NCI-H748 (cell line): ENCODE data around the gene FAM184B.

Experiments
- DNase-seq: peaks from one replicate; lab custom pipeline; 2025; ENCODE audit not compliant: unreplicated experiment; lab: John Stamatoyannopoulos, UW

The FAM184B gene

DNA sequence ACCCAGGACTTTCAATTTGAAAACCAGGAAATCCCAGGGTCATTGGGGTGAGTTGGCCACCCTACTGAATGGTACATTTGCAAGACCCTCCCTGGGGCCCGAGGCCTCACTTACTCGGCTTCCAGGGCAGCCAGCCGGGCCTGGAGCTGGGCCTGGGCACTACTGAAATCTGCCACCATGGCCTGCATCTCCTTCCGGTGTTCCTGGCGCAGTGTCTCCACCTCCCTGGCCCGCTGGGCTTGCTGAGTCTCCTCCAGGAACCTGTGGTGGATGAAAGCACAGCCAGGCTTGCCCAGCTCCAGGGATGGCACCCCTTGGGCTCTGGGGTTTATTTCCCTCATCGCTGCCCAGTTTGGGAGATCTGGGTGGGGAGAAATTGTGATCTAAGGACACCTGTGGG is 142.3 kb downstream of the FAM184B start:
- no peak for DNase-seq

DNA sequence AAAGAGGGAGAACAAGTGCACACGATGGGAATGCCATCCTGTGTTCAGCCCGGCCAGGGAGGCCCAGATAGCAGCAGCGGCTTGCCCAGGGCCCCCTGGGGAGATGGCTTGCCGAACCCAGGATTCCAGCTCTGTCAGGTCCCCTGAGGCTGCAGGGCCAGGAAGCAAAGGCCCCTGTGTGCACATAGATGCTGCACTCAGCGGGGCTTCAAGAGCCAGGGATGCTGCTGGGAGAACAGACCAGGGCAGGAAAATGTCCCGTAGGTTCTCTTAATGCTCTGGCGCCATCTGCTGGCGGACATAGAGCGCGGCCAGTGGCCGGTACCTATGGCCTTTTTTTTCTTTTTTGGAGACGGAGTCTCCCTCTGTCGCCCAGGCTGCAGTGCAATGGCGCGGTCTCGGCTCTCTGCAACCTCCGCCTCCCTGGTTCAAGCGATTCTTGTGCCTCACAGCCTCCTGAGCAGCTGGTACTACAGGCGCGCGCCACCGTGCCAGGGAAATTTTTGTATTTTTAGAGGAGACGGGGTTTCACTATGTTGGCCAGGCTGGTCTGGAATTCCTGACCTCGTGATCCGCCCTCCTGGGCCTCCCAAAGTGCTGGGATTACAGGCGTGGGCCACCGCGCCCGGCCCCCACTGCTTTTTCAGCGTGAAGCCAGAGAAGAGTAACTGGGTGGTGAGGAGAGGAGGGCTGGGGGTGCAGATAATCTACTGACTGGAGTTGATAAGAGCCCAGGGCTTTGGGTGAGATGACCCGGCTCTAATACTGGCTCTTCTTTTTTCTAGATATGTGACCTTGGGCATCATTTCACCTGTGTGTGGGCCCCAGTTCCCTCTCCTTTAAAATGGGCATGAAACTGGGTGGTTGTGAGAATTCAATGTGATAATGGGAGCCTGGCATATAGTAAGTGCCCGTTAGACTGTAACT is 144.5 kb downstream of the FAM184B start:
- DNase-seq: peak; percentile 66

DNA sequence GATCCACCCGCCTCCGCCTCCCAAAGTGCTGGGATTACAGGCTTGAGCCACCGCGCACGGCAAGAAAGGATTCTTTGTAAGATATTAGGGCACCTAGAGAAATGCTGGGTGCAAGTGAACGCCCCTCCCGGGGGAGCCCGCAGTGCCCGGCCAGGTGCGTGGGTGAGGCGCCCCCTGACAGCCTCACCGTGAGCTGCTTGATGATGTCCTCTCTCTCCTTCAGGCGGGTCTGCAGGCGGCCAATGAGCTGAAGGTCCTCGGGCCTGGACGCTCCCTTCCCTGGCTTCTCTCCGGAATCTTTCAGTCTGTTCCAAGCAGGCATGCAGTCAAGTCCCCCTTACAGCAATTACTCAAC is 145.1 kb downstream of the FAM184B start:
- no peak for DNase-seq

DNA sequence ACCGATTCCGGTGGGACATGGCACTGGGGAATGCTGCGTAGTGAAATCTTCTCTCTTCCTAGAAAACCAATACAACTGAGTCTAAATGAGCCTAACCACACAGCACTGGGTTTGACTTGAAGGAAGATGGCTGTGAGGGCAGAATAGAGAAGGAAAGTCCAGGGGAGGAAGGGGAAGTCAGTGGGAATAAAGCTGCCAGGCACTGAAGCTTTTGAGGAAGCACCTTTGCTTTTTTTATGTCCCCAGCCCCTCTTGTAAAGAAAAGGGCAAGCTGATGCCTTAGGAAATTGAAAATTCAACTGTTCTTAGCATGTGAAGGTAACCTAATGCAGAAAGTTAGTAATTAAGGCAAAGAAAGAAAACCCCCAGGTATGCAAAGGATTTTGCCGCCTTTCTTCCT is 146.4 kb downstream of the FAM184B start:
- DNase-seq: no peak

DNA sequence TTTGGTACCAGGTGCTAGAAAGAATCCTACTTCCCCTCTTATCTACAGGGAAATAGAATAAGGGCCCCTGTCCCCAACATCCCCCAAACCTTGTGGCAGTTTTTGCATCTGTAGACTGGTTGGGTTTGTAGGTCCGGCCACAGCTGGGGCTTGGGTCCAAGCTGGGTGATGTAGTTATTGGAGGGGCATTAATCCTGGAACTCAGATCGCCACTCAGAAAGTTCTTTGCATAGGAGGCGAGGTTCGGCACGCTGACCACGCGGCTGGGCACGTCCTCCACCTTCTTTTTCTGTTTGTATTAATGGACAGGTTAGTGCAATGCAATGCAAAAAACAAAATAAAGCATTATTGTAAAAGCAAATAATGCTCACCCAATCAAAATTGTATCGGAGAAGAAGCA is 147.8 kb downstream of the FAM184B start:
- DNase-seq: no peak

DNA sequence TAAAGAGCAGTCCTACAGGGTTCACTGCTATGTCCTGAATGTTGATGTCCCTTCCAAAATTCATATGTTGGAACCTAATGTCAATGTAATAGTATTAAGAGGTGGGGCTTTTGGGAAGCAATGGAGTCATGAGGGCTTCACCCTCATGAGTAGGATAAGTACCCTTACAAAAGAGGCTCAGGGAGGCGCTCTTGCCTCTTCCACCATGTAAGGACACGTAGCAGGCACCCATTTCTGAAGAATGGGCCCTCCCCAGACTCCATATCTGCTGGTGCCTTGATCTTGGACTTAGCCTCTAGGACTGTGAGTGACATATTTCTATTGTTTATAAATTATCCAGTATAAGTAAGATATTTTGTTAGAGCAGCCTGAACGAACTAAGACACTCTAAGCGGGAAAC is 151.2 kb downstream of the FAM184B start:
- DNase-seq: no peak

DNA sequence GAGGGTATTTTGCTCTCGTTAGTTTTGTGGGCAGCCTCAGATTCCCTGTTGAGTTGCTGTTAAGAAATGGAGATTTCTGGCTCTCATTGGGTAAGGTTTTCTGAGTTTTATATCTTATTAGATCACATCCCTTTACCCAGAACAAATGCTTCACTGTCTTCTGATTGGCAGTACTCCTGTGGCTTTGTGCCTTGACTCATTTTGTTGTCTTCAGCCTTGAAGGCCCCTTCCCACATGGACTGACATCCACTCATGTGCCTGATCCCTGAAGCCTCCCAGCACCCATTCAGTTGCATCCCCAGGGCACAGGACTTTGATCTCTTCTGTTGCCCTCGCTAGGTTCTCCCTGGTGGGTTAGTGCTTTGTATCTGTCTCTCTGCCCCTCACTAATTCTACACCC is 156.6 kb downstream of the FAM184B start:
- DNase-seq: no peak

DNA sequence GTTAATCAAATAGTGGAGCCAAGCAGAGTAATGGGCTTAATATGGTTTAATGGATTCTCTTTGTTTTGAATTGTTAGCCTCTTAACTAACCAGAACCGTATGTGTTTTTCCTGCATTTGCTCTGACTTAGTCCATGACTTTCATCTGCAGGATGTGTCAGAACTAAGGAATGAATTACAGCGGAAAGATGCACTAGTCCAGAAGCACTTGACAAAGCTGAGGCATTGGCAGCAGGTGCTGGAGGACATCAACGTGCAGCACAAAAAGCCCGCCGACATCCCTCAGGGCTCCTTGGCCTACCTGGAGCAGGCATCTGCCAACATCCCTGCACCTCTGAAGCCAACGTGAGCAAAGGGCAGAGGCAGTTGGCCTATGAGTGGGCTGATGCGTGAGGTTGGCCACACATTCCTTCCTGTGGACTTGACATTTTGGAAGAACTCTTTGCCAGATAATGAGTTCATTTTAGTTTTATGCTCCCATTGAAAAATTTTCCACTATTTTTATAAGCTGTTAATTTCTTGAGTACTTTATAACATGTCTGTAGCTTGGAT is 157.9 kb downstream of the FAM184B start:
- no peak for DNase-seq

DNA sequence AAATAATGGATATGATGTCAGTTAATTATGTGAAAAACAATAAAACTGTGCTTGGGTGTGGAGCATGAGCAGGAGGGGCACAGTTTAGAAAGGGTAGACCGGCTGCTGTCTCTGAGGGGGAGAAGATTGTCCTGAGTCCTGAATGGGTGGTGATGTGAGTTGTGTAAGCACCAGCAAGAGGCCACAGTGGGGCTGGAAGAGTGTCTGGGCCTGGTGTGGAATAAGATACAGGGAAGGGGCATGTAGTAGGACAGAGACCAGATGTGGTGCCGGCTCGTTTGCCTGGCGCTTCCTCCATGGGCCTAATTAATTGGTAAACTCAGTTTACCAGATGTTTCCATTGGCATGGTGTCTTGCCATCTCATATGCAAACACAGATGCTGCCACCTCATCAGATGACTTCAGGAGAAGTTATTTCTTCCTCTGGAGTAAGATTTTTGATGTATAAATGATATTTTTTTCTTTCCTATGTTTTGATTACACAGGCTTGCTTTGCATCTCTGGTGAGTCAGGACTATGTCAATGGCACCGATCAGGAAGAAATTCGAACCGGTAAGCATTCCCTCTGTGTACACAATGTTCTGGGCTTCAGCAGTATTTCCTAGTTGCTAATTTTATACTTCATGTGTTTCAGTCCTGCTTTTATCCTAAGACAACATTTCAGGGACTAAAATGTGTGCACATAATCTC is 161.9 kb downstream of the FAM184B start:
- DNase-seq: no peak

DNA sequence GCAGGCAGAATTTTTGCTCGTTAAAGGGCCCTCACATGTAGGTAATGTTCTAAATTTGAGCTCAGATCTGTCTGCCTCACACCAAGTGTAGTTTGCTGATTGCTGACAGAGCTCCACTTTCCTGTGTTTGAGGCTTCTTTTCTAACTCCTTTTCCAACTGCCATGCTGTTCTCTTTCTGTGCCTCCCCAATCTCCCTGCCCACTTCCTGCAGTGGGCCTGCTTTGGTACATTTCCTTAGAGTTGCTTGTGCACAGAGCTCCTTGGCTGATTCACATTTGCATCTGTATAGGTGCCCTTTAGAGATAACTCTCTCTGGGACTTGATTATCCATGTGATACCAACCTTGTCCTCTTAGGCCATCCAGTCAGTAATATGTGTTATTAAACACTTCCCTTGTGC is 162.5 kb downstream of the FAM184B start:
- no peak for DNase-seq

DNA sequence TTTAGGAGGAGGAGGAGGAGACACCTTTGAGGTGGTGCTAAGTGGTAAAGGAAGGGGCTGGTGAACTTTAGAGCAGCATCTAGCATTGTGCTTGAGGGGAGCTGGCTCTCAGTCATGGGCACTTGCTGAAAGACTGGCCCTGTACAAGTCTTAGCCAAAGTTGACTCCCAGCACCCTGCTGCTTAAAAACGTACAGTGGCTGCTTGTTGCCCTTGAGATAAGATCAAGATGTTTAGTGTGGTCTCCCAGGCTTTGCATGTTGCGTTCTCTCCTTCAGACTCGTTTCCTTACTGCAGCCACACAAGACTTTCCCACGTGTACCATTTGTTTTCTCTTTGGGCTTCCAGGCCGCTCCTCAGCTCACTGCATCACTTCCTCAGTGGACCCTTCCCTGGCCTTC is 165.1 kb downstream of the FAM184B start:
- no peak for DNase-seq

DNA sequence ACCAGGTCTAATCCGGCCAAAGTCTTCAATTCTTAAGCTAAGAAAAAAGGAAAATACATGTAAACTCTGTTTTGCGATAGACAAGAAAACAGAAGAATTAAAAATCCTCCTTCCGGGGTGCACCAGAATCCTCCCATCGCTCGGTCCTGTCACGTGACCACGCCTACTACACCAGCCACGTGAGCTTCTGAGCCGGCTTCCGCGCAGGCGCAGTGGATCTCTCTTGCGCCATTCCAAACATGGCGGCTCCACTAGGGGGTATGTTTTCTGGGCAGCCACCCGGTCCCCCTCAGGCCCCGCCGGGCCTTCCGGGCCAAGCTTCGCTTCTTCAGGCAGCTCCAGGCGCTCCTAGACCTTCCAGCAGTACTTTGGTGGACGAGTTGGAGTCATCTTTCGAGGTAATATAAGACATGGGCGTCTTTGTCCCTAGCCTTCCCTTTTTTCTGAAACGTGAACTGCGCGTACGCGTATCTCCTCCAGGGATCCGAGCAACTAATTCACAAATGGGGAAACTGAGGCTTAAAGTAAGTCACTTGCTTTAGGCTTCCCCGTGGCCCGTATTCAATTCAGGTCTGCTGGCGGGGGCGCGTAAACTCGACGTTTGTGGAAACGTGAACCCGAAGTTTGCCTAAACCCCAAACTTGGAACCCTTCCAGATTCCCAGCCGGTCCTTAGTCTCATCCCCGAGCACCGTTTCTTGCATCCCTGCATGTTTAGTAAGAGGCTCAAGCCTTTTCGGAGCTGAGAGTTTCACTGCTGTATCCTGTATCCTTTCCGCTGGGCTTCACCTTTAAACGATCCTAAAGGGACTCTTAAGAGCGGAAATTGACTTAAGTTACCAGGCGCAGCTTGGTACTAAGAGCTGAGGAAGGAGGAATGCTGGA is 166.8 kb downstream of the FAM184B start, which contains the start of gene MED28:
Gene MED28 (plus strand): TSS at position 226 of the 884 bp plus-strand sequence. CDS start 14 bp downstream, at position 240.
- peak; percentile 90 for DNase-seq

DNA sequence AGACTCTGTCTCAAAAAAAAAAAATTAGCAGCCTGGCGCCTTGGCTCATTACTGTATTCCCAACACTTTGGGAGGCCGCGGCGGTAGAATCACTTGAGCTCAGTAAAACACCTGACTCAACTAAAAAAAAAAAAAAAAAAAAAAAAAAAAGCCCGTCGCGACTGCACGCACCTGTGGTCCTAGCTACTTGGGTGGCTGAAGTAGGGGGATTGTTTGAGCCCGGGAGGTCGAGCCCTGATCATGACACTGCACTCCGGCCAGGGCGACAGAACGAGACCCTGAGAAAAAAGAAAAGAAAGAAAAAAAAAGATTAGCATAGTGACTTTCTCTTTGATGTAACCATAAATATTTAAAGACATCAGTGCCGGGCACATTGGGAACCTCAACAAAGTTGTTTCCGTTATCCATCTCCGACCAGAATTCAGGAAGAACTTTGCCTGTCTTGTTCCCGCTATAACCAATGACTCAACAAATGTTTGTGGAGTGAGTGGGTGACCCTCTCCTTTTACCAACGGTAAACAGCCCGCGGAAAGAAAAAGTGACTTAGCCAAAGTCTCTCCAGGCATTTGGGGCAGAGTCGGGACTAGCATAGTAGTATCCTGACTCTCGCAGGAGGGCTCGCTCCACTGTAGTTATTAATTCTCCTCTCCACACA is 167.5 kb downstream of the FAM184B start:
- peak; percentile 7 for DNase-seq

DNA sequence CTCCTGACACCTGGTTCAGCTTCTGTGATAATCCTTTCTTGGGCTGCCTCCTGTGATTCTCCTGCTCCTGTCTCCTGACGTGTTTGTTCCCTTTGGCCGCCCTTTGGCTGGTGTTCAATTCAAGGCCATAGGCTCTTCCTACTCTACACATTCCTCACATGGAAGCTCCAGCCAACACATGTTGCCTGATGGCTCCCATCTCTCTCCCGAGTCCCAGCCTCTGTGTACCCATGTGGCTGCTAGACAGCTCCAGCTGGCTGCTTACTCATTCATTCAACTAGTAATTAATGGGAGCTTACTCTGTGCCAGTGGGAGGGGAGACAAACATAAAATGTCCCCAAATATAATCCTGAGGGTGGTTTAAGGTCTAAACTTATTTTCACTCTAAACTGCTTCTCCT is 176.2 kb downstream of the FAM184B start:
- DNase-seq: no peak

DNA sequence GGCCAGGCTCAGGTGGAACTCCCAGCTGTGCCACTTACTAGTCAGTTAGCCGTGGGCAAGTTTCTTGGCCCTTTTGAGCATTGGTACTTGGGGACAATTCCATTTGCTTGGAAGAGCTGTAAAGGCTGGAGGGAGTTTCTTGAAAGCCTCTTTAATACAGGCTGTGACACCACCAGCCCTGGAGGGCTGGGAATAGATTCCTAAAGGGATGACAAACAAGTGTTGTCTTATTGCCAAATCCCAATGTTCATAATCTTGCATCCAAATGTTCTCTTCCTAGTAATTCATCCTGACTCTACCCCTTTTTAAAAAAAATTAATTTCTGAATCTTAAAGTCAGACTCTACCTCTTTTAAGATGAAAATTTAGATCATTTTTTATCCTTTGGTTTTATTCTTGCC is 181.6 kb downstream of the FAM184B start:
- no peak for DNase-seq

DNA sequence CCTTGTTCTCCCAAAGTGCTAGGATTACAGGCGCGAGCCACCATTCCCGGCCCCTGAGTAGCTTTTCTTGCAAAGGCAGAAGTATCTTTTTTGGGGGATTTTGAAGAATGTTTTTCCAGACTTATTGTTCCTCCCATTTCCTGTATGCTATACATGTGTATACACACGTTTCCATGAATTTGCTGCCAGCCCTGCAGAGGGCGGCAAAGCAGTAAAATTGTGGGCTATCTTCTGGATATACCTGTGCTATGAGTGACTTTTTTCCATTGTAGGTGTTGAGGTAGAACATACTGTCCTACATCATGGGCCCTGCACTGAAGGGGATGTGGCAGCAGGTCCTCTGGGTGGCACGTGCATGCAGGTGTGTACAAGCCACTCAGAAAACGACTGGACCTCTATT is 183.9 kb downstream of the FAM184B start:
- peak; percentile 31 for DNase-seq

DNA sequence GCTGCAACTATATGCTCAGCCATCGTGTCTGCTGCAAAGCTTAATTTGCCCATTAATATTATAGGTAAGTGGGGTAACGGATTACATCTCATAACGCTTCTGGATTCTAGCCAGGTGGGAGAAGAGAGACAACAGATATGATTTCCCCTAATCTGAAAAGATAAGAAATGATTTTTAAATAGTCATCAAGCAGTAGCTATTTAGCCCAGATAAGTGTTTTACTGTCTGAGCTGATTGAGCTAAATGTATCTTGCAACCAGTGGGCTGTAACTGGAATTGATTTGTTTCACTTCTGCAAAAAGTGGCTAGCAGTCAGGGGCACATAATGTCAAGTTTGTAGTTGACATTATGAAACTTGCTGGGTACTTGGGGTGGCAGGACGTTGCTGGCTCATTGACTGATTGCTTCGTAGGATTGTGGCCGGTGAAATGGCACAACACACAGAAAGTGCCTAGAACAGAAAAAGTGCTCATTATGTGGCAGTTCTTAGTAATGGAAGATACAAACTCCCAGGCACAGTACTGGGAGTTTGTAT is 185.9 kb downstream of the FAM184B start:
- DNase-seq: no peak

DNA sequence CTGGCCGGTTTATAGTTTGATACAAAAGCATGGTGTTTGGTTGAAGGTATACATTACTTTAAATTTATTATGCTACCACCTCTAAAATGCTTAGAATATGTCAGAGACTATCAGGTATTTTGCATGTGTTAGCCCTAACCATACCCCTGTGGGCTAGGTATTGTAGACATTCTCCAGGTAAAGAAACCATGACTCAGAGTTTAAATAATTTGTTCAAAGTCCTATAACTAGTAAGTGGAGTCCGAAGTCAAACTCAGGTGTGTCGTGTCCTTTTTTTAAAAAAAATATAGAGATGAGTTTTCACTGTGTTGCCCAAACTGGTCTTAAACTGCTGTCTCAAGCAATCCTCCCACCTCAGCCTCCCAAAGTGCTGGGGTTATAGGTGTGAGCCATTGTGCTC is 192.1 kb downstream of the FAM184B start:
- DNase-seq: no peak

DNA sequence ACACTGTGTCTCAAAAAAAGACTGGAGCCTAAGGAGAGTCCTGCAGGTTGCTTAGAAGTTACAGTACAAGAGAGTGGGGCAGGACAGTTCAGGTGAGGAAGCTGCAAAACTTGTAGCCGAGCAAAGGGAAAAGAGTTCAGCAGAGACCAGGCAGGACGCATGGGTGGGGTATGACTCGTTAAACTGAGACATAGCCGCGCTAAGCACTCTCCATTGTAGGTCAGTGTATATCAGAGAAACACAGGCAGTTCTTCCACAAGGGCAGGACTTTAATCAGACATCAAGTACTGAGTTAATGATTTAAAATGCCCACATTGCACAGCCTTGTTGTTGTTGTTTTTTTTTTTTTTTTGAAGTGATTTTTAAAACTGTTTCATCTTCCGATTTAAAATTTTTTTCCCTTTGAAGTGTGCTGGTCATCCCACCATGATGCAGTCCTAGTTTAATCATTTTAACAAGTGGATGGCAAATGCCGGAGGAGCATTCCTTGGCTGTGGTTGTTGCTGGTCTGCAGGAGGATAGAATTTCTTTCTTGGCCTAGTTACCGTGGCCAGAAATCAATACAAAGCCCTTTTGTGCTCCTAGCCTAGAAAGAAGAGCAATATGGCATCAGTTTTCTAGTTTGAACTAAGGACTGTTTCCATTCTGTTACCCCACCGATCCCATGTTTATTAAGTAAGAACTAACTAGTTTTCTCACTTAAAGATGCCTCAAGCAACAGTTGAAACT is 194.2 kb downstream of the FAM184B start:
- no peak for DNase-seq
